Osteoblast (primary cell): ENCODE data around the gene SAE1. TPM values are rescaled to one million over a fixed set of nuclear protein-coding genes. Genes with fewer than 3 reads are reported as not detected.

Experiments
- DNase-seq: peaks from one replicate; pipeline ENCODE4 v3.0.0; 2011; ENCODE audit warnings: low spot score, mixed read lengths; ENCODE audit not compliant: insufficient read length; ENCODE audit errors: missing footprints
- H2AFZ ChIP-seq: 2 replicates; pipeline ENCODE4 v1.6.0; 2011; ENCODE audit warnings: mild to moderate bottlenecking, low read length
- H3K27ac ChIP-seq: 2 replicates; pipeline ENCODE4 v1.5.1; 2011; ENCODE audit warnings: mild to moderate bottlenecking, low read depth, low read length, moderate library complexity
- H3K27me3 ChIP-seq: 2 replicates; pipeline ENCODE4 v1.6.0; 2012; ENCODE audit warnings: mild to moderate bottlenecking, control low read depth, inconsistent platforms, low read length, moderate library complexity; ENCODE audit not compliant: insufficient read depth
- H3K36me3 ChIP-seq: 2 replicates; pipeline ENCODE4 v1.5.1; 2011; ENCODE audit warnings: mild to moderate bottlenecking, low read length, control low read depth, moderate library complexity; ENCODE audit not compliant: insufficient read depth
- H3K4me1 ChIP-seq: 2 replicates; pipeline ENCODE4 v1.5.1; 2011; ENCODE audit warnings: mild to moderate bottlenecking, low read length, control low read depth, moderate library complexity; ENCODE audit not compliant: insufficient read depth
- H3K4me2 ChIP-seq: 2 replicates; pipeline ENCODE4 v1.6.0; 2011; ENCODE audit warnings: mild to moderate bottlenecking, low read length; ENCODE audit not compliant: insufficient read depth
- H3K4me3 ChIP-seq: fragments of 200-600 bp; sonication (generic); 3 replicates; pipeline ENCODE4 v1.5.1; 2012; ENCODE audit warnings: mild to moderate bottlenecking, low read length, inconsistent platforms; ENCODE audit not compliant: insufficient read depth
- H3K79me2 ChIP-seq: 2 replicates; pipeline ENCODE4 v1.6.0; 2012; ENCODE audit warnings: mild to moderate bottlenecking, low read length, control low read depth, inconsistent platforms; ENCODE audit not compliant: insufficient read depth
- H3K9me3 ChIP-seq: 2 replicates; pipeline ENCODE4 v1.5.1; 2011; ENCODE audit warnings: low read depth, low read length, control low read depth
- H4K20me1 ChIP-seq: 2 replicates; pipeline ENCODE4 v1.6.0; 2012; ENCODE audit warnings: mild to moderate bottlenecking, low read length, control low read depth; ENCODE audit not compliant: insufficient read depth
- CTCF ChIP-seq: IDR thresholded peaks from 2 replicates; pipeline ENCODE4 v1.5.1; 2011; ENCODE audit warnings: mild to moderate bottlenecking, low read depth, low read length, moderate library complexity; ENCODE audit errors: extremely low read depth
- total RNA-seq: library from RNA; depleted of rRNA; stranded (reverse); fragments of >200 nt; gene quantifications from 2 replicates; pipeline ENCODE4 v1.2.3, GENCODE V29; 2012

SAE1 gene
- total RNA-seq, 1 donor: 105 TPM

- H3K9me3 ChIP-seq: no peaks in the 10 kb centered on the region
- no peak for TF ChIP-seq CTCF
- H3K4me2 ChIP-seq: peak overlapping the region; percentile 97
- peaks cover 19% of the 10 kb centered on the region for H3K36me3 ChIP-seq
- peaks cover 54% of the 10 kb centered on the region for H3K79me2 ChIP-seq
- H2AFZ ChIP-seq: no peak overlapping the region
- H3K4me1 ChIP-seq: peaks cover 46% of the 10 kb centered on the region
- H4K20me1 ChIP-seq: peaks cover 5% of the 10 kb centered on the region
- H3K27ac ChIP-seq: peak overlapping the region; percentile 100
- DNase-seq: no peak
- peak overlapping the region; percentile 88 for H3K4me3 ChIP-seq
- H3K27me3 ChIP-seq: no peaks in the 10 kb centered on the region
Measured at GRCh38 chr19:47109177-47109540, 21.5 kb upstream of the SAE1 start.

GRCh38 chr19:47109541-47110375, 20.9 kb upstream of the SAE1 start:
- peaks cover 5% of the 10 kb centered on the region for H4K20me1 ChIP-seq
- H2AFZ ChIP-seq: no peak overlapping the region
- H3K79me2 ChIP-seq: peaks cover 48% of the 10 kb centered on the region
- no peak for DNase-seq
- no peaks in the 10 kb centered on the region for H3K27me3 ChIP-seq
- peak overlapping the region; percentile 88 for H3K4me3 ChIP-seq
- peaks cover 15% of the 10 kb centered on the region for H3K36me3 ChIP-seq
- H3K9me3 ChIP-seq: no peaks in the 10 kb centered on the region
- peaks cover 49% of the 10 kb centered on the region for H3K4me1 ChIP-seq
- peak overlapping the region; percentile 97 for H3K4me2 ChIP-seq
- peak overlapping the region; percentile 100 for H3K27ac ChIP-seq
- no peak for TF ChIP-seq CTCF

GRCh38 chr19:47110521-47111005, 20.1 kb upstream of the SAE1 start:
- DNase-seq: no peak
- H3K27ac ChIP-seq: peak overlapping the region; percentile 100
- no peak for TF ChIP-seq CTCF
- H3K9me3 ChIP-seq: no peaks in the 10 kb centered on the region
- H3K4me1 ChIP-seq: peaks cover 49% of the 10 kb centered on the region
- no peaks in the 10 kb centered on the region for H3K27me3 ChIP-seq
- peaks cover 5% of the 10 kb centered on the region for H4K20me1 ChIP-seq
- H3K4me3 ChIP-seq: peak overlapping the region; percentile 88
- peaks cover 40% of the 10 kb centered on the region for H3K79me2 ChIP-seq
- H3K36me3 ChIP-seq: peaks cover 10% of the 10 kb centered on the region
- peak overlapping the region; percentile 97 for H3K4me2 ChIP-seq
- no peak overlapping the region for H2AFZ ChIP-seq

- H2AFZ ChIP-seq: no peak overlapping the region
- H3K79me2 ChIP-seq: peaks cover 34% of the 10 kb centered on the region
- peaks cover 1% of the 10 kb centered on the region for H4K20me1 ChIP-seq
- no peak for TF ChIP-seq CTCF
- H3K4me2 ChIP-seq: peak overlapping the region; percentile 97
- peak overlapping the region; percentile 88 for H3K4me3 ChIP-seq
- H3K9me3 ChIP-seq: no peaks in the 10 kb centered on the region
- H3K4me1 ChIP-seq: peaks cover 45% of the 10 kb centered on the region
- no peak for DNase-seq
- no peaks in the 10 kb centered on the region for H3K27me3 ChIP-seq
- peaks cover 6% of the 10 kb centered on the region for H3K36me3 ChIP-seq
- H3K27ac ChIP-seq: peak overlapping the region; percentile 100
Measured at GRCh38 chr19:47111006-47111621, 19.5 kb upstream of the SAE1 start.
